Colon (tissue), 2 donors: ENCODE results near the gene PTPRJ.

Source experiments
- FAIRE-seq: peaks from 2 replicates; lab custom pipeline; 2012; peaks lifted over from hg19 to GRCh38; lab: Jason Lieb, UNC
- donor health status: control.
- donor health status: control.

Gene PTPRJ

DNA sequence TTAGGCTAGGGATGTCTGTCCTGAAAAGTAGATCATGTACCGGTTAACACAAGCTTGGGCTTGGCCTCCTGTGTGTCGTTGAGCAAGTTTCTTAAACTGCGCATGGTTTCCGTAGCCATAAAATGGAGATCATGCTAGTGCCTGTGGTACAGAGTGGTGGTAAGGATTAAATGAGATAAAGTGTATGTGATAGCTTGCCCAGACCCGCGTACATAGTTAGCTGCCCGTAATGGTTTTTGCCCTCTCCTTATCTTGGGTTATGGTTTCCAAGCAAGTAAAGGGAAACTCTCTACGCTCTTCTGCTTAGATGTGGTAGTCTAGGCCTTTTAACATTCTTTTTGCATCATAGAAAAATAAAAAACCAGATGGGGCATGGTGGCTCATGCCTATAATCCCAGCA is 11.0 kb upstream of the PTPRJ start:
- FAIRE-seq: no peak

DNA sequence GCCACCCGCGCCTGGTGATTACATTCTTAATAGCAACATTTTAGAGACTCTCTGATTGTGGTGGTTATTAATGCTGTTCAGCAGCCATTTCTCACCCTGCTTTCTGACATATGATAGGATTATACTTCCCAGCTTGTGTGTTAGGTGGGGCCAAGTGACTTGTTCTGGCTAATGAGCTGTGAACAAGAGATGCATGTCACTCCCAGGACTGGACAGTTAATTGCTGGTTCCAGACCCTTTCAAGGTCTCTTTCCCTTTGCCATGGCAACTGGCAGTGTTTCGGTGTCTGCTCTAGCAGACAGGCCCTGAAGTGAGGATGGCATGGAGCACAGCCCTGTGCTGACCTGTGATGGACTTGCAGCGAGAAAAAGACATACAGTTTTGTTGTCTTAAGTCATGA is 8.9 kb upstream of the PTPRJ start:
- FAIRE-seq: no peak

DNA sequence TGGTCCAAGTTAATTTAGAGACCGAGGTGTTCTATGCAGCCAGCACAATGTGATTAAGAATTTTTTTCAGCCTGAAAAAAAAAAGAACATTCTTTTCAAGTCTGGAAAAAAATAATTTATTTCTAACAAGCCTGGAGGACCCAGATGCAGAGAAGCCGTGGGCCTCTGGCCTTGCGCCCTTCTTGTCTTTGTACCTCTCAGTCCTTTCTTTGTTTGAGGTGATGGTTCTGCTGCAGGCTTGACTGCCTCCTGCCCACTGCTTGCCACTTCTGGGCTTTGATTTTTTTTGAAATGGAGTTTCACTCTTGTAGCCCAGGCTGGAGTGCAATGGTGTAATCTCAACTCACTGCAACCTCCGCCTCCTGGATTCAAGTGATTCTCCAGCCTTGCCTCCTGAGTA is 7.2 kb upstream of the PTPRJ start:
- no peak for FAIRE-seq

DNA sequence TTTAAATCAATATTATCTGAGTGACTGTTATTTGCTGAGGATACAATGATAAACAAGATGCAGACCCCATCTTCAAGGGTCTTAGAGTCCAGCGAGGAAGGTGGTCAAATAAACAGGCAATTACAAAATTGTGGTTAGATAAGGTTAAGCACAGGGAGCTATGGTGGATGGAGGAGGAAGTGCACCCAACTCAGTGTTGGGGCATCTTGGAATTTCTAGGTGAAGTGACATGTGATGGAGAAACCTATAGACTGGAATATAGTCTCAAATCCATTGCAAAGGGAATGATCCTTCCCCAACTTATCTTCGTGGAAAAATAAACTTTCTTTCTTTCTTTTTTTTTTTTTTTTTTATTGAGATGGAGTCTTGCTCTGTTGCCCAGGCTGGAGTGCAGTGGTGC is 3.4 kb upstream of the PTPRJ start:
- FAIRE-seq: no peak

DNA sequence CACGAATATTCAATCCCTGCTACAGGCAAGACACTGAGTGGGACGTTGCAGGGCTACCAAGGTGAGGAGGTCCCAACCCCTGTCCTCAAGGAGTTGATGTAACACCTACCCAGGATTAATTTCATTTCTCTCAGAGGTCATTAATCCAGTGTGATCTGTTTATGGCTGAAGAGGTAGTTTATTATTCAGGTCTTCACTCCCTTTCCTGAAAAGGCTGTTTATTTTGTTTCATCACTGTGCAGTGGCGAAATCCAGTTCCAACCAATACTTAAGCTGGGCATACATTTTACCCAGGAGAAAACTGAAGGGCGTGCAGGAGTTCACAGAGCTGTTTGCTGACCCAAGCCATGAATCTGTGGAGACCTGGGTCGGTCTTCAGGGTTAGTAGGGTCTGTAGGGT is 2.7 kb upstream of the PTPRJ start:
- FAIRE-seq: no peak

DNA sequence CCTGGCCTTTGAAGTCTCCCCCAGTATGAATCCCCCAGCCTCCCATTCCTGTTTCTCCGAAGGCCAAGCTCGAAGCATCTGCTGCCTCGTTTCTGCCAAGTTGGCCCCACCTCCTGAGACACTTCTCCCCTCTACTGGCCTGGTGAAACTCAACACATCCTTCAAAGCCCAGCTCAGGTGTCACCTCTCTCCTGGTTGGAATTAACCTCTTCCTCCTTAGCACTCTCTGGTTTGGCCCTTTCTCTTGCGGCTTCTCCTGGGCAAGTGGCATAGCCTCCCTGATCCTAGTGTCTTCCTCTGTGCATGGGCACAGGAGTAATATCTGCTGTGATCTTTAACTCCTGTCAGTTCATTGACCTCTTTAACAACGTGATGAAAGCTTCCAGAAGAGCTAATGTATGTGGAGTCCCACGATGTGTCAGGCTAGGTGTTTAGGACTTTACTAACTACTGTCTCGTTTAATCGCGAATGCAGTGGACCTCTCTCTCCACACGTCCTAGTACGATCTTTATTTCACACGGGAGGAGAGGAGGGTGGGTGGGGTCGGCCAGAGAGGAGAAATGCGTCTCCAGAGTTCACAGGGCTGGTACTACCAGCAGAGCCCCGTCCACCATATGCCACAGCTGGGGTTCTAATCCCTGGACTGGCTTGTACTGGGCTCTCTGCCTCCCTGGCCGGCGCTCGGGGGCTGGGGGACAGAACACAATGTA is 826 bp upstream of the PTPRJ start:
- no peak for FAIRE-seq

DNA sequence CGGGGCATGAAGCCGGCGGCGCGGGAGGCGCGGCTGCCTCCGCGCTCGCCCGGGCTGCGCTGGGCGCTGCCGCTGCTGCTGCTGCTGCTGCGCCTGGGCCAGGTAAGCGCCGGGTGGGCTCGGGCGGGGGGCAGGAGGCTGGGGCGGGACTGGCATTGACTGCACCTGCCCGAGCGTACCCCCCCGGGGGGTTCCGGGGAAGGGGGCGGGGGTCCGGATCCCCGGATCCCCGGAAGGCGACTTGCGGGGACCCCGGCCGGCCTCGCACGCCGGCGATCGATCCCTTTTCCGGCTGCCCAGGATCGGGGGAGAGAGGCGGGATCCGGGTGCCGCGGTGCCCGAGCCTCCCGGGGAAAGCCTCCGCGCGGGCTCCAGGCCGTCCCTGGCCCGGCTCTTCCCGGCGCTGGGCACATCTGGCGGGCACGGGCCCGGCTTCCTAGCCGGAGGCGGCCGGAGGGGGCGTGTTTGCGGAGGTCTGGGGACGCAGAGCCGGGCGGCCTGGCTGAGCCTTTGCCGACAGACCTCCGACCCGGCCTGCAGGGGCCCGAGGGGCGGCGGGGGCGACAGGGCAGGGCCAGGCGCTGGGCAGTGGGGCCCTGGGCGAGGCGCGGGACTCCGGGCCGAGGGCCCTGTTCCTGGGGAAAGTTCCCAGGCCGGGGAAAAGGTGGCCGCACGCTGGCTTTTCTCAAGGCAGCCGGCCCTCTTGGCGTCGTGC is 705 bp downstream of the PTPRJ start:
- FAIRE-seq: no peak

DNA sequence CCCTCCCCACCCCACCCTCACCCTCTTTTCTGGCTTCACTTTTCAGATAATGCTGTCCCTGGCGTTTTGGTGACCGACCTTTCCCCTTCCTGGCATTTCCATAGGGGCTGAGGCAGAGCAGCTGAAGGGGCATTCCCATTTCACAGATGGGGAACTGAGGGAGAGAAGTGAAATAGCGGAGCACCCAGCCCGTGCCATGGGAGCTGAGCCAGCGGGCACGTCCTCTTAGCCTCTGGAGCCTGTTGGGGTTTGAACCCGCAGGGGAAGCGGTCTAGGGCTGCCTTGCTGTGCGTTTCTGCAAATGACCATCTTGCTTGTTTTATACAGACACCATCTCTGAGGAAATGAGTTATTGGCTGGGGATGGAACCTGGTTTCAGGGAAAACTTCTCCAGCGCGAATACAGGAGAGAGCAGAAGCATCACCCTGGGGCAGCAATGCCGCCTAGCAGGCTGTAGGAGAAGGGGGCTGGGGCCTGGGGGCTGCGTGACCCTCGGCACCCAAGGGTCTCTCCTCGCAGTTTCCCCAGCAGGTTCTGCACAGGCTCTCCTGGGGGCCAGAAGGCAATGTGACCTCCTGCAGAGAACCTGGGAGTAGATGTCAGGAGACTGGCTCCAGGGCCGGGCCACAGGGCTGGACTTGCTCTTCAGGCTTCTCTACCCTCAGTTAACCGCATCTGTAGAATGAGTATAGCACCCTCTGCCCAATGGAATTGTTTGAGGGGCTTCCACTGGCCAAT is 1.5 kb downstream of the PTPRJ start:
- FAIRE-seq: no peak

DNA sequence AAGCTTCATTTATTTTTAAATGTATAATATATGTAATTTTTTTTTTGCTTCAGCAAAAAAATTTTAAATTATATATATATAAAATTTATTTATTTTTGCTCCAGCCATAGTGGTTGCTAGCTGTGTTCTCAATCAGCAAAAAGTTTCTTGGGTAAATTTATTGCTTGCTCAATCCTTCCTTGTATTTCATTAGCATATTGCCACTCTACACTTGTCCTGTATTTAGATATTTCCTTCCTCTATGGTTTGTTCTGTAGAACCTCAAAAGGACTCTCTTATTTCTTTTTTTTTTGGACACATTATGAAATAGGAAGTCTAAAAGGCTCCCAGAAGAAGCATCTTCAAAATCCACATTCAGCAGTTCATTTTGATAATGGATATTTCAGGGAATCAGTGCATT is 2.3 kb downstream of the PTPRJ start:
- no peak for FAIRE-seq

DNA sequence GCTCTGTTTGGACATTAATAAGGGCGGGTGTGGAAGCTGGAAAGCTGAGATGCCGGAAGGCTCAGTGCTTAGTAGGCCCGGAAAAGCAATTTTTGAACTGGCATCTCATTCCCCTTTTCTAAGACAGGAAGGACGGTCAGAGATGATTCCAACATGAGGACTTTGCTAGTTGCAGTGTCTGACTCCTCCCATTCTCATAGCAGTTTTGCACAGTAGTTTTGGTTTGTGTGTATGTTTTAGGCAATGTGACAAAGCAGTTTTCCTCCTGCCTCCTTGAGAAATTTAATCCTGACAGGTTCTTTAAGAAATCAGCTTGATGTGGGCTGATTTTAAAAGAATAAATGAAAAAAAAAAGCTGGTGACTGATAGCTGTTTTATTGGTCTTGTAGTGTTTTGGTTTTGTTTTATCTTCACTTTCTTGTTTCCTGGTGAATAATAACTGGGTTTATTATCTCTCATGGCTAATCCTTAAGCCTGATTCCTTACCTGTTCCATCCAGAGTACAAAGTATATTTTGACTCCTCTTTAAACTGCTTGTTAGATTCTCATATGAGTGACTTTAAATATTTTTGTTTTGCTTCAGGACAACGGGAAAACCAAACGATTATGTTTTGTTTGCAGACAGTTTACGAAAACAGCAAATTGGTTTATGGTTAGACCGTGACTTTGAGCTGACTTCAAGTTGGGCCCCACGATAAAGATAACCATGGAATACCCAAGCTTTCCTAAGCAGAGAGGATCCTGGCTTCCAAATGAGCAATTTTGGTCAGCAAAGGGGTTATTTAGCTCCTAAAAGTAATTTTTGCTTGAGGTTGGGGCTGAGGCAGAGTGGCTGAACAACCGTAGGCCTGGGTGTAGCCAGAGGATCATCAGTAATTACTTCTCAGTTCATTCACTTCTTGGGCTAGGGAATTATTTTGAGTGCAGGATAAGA is 3.4 kb downstream of the PTPRJ start:
- no peak for FAIRE-seq

DNA sequence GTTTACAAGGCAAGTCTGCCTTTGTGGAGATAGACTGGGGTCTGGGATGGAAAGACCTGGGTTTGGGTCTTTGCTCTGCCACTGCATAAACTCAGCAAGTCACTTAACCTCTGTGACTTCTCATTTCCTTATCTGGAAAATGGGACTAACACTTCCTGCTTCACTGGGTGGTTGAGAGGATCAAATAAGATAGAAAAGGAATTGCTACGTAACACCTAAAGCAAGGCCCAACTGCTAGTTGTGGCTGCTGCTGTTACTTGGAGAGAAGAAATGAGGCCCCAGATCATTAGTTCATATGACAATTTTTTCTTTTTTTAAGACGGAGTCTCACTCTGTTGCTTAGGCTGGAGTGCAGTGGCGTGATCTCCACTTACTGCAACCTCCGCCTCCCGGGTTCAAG is 5.9 kb downstream of the PTPRJ start:
- no peak for FAIRE-seq

DNA sequence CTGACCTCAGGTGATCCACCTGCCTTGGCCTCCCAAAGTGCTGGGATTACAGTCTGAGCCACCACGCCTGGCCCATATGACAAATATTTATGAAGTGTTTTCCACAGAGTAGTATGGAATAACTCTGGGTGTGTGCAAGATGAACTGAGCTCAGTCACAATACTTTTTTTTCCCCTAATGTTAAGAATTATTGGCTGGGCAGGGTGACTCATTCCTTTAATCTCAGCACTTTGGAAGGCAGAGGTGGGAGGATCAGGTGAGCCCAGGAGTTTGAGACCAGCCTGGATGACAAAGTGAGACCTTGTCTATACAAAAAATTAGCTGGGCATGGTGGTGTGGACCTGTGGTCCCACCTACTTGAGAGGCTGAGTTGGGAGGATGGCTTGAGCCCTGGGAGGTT is 6.4 kb downstream of the PTPRJ start:
- no peak for FAIRE-seq

DNA sequence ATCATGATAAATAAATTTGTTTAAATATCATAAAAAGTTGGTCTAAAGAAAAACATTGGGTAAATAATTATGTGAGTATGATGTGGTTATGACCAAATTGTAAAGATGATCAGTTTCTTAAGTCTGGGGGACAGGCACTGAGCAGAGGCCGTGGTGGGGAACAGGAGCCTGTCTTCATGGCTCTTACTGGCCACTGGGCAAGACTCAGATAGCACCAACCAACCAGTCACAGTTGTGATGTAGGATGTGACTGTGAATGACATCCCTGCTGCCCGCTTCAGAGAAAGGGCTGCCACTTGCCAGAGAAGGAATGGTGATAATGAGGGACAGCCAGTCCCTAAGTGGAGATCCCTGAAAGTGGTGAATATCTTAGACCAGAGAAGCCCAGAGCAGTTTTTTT is 7.0 kb downstream of the PTPRJ start:
- no peak for FAIRE-seq

DNA sequence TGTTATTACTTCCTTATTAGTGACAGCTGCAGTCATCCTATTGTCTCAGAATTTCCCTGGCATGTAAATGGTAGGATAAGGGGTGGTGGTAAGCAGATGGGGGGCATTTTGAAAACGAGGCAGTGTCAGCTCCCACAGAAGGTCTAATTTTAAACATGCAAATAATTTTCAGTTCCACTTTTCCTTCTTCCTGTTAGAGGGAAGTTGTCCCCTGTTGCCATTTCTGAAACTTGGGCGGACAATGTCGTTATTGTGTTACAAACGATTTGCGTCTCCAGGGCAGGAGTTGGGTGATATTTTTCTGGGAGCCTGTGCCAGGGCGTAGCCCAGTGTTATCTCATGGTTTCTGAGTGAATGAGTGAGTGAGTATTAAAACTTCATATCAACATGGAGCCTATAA is 7.4 kb downstream of the PTPRJ start:
- no peak for FAIRE-seq

DNA sequence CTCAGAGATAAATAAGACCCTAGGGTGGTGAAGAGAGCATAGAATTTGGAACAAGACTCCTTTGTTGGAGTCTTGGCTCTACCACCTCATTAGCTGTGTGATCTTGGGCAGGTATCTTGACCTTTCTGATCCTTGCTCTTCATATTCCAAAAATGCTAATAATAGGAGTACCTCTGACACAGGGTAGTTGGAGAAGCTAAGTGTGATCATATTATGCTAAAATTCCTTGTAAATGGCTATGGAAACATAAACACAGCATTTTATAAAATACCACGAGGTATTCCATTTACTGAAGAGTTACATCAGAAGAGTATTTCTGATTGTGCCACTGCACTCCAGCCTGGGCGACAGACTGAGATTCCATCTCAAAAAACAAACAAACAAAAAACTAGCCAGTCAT is 9.4 kb downstream of the PTPRJ start:
- no peak for FAIRE-seq

DNA sequence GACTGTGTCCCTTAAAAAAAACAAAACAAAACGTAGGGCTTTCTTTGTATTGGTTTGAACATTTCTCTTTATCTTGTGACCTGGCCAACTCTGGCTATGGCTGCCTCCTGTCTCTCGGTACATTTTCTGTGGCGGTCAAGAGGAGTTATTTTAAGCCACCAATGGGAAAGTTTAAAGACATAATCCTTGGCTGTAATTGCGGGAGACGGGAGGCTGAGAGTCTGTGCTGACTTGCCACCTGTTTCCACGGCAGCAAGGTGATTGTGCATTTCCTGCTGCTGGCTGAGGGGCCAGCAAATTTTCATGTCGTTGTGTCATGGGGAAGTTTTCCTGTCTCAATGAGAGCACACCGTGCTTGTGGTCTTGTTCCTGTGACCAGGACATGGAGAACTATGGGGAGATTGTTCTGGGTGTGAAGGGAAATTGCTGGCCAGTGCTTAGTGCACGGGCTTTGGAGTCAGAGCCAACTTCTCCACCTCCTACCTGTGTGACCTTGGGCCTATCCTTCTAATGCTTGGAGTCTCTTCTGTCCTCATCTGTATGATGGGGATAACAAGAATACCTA is 11.0 kb downstream of the PTPRJ start:
- FAIRE-seq: no peak

DNA sequence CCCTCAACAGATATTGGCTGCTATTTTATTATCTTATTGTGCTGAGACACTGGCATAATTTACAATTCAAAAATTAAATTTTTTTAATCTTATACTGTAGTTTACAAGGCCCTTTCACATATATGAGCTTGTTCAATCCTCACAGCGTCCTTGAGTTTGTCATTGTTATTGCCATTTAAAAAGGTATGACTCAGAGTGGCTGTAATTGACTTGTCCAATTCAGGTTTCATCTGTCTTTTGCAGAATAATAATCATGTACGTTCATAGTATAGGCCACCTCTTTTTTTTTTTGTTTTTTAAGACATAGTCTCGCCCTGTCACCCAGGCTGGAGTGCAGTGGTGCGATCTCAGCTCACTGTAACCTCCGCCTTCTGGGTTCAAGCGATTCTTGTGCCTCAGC is 11.5 kb downstream of the PTPRJ start:
- no peak for FAIRE-seq

DNA sequence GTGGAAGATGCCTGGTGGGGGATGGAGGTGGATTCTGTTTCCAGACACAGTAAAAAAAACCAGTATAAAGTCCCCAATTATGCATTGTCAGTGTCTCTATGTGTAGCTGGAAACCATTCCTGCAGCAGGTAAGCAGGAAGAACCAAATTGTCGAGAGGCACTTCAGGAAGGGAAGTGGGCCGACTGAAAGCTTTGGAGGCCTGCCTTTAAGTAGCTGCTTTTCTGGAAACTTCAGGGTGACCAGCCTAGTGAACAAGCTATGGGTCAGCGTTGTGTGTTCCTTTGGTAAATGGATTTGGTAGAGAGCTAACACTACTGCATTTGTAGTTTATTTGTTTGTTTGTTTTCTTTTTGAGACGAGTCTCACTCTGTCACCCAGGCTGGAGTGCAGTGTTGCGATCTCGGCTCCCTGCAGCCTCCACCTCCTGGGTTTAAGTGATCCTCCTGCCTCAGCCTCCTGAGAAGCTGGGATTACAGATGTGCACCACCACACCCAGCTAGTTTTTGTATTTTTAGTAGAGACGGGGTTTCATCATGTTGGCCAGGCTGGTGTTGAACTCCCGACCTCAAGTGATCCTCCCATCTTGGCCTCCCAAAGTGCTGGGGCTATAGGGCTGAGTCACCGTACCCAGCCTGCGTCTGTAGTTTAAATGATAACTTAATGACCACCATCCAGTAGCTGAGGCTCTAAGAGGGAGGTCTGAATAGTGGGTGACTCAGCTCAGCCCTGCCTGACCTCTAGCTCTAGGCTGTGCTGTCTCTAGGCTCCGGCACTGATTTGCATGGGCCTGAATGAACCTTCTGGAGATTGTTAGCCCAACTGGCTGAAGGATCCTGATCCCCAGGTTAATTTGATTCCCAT is 12.8 kb downstream of the PTPRJ start:
- FAIRE-seq: no peak

DNA sequence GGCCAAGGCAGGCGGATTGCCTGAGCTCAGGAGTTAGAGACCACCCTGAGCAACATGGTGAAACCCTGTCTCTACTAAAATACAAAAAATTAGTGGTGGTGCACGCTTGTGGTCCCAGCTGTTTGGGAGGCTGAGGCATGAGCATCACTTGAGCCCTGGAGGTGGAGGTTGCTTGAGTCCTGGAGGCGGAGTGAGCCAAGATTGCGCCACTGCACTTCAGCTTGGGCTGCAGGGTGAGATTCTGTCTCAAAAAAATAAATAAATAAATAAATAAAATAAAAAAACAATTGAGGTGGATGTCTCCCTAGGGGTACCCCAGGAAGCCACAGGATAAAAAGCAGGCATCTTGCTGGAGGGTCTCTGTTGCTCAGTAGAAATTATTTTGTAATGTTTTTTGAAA is 14.1 kb downstream of the PTPRJ start:
- no peak for FAIRE-seq

DNA sequence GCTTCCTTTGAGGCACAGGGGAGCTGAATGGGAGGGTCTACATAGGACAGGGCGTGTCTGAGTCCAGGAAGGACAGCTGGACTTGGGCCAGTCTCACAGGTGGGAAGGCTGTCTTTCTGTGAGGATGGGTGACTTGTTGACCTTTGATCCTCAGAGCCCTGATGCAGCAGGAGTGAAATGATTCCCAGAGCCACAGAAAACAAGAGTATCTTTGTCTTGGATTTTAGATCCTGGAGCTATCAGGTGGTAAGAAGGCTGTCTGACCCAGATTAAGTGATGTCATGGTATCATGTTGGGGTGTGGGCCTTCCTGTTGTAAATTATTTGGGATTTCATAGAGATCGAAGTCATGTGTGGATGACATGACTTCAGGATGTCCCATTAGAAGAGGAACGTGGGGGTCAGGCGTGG is 15.0 kb downstream of the PTPRJ start:
- no peak for FAIRE-seq
